HG02852 (cell line): ENCODE measurements around the gene EP300.
A peak's percentile ranks its signal among the peaks of the same experiment; 100 is the strongest.
"Not testable (repeated sequence)": the region's sequence is repeated elsewhere in the genome, so short reads cannot be mapped to it uniquely, and the experiment has no call there.

Experiments used
- ATAC-seq: cut with Tn5 transposase; IDR thresholded peaks from one replicate; pipeline ENCODE4 v1.9.1; 2021; ENCODE audit warnings: mild to moderate bottlenecking, moderate library complexity; ENCODE audit not compliant: unreplicated experiment

EP300 gene

DNA sequence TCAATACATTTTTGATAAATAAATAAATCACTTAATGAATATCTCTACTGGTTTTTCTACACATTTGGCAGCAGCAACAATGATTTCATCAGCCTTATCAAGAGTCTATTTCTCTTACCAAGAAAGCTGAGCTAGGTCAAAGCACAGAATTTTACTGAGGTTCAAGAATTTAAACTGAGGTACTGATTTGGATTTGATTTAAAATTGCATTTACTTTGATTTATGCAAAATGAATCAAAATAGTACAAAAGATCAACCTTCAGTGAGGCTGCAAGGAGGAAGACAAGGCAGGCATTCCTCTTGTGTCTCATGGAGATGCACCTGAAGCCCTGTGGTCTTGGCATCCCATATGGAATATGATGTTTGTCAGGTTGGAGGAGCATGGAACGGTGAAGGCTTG is 15.5 kb upstream of the EP300 start:
- no peak for ATAC-seq

DNA sequence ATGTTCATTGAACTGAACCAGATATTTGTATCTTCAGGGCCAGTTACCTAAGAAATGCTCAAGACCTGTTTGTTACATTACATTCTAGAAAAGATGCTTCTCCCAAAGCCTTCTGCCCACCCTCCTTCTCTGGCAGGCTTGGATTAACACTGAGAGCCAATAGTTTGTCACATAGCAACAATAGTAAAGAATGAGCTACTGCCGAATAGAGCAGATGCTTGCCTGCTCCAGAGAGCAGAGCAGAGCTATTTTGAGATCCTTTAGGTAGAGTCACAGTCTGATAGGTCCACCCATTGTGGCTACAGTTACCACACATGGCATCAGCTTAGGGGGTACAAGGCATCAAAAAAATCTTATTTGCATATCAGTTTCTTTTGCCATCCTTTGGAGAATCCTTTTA is 13.5 kb upstream of the EP300 start:
- no peak for ATAC-seq

DNA sequence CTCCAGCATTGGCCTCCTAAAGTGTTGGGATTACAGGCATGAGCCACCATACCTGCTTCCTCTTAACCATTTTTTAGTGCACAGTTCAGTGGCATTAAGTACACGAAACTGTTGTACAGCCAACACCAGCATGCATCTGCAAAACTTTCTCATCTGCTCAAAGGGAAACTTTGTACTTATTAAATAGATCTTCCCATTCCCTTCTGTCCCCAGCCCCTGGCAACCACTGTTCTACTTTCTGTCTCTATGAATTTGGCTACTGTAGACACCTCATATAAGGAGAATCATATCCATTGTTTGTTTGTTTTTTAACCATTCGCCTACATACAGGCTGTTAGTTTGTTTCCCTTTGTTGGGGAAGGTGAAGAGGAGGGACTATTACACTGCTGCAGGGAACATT is 6.5 kb upstream of the EP300 start:
- ATAC-seq, result no peak

DNA sequence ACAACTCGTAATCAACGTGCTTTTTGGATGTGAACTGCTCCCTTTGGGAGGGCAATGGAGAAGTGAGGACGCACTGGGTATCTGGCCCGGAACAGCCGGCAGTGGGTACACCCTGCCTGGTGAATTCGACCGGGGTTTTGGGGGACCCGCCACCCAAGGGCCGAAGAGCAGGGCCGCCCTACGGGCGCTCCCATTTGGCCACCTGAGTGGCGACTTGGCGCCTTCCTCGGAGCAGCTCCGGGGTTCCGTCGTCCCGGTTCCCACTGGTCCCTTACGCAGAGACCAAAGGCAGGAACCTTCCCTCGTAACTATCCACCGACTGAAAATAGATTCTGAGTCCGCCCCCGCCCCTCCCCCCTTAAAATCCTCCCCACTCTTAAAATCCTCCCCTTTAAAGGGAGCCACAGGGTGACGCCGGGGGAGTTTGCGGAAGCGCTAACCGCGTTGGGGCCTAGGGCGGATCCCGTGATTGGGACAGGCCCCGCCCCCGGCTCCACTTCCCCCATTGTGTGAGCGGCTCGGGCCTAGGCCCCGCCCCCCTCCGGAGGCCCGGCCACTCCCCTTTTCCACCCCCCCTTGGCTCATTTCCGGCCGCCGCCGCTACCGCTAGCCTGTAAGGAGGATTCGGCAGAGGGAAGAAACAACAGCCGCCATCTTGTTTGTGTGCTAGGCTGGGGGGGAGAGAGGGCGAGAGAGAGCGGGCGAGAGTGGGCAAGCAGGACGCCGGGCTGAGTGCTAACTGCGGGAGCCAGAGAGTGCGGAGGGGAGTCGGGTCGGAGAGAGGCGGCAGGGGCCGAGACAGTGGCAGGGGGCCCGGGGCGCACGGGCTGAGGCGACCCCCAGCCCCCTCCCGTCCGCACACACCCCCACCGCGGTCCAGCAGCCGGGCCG is 1.0 kb upstream of the EP300 start:
- peak; percentile 65 for ATAC-seq

DNA sequence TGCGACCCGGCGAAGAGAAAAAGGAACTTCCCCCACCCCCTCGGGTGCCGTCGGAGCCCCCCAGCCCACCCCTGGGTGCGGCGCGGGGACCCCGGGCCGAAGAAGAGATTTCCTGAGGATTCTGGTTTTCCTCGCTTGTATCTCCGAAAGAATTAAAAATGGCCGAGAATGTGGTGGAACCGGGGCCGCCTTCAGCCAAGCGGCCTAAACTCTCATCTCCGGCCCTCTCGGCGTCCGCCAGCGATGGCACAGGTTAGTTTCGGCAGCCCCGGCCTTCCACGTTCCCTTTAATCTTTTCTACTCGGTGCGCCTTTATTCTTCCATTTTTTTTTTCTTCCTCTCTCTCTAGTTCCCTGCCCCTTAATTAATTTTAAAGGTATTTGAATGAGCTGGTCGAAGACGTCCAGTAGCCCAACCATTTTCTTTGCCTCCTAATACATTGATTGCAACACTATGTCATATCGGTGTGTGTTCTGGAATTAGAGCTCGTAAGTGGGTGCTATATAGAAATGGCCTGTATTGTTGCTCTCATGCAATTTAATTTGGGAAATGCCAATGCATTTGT is 537 bp downstream of the EP300 start:
- no peak for ATAC-seq

DNA sequence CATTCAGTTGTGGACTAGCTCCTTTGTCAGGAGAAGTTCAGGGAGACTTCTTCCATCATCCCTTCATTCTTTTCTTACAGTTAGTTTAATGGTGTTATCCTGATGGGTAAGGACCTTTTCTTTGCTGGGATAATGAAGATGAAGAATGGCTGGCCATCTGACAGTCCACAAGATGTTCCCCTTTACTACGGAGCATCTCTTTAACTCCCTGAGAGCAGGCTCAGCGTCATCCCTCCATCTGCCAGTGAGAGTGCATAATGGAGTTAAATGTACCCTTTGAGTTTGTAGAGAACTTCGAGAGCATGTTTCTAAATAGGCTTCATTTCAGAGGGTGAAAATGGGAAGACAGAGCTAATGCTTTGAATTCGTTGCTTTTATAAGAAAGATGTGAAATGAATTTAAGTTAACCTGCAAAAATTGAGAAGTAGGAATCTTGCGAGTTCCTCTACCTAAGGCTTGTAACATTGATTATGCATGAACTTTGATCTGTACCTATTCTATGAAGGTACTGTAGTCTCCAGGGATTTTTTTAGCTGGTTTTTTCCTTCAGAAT is 1.7 kb downstream of the EP300 start:
- ATAC-seq, result no peak

DNA sequence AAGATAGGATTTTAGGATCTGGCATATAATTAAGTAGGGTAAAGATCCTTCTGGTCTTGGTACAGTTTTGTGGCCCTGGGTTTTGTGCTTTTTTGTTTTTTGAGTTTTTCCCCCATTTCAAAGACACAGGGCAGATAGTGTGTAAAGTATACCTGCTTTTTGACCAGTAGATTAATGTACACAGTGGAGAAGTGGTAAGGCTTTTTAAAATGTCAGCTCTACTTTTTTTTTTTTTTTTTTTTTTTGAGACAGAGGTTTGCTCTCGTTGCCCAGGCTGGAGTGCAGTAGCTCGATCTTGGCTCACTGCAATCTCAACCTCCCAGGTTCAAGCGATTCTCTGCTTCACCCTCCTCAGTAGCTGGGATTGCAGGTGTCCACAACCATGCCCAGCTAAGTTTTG is 4.0 kb downstream of the EP300 start:
- ATAC-seq, result no peak

DNA sequence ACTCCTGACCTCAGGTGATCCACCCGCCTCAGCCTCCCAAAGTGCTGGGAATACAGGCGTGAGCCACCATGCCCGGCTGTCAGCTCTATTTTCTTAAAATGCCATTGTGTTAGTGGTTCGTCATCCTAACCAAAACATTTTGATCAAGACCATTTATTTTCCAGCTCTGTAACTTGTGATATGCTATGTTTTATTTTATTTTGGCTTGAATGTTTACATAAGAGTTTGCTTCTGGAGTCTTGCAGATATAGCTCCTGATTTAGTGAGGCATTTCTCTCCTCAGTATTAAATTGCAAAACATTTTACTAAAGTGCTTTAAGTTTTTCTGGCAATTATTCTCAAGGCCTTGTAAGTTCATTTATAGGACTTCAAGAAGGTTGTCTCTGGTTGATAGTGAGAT is 4.4 kb downstream of the EP300 start:
- no peak for ATAC-seq

DNA sequence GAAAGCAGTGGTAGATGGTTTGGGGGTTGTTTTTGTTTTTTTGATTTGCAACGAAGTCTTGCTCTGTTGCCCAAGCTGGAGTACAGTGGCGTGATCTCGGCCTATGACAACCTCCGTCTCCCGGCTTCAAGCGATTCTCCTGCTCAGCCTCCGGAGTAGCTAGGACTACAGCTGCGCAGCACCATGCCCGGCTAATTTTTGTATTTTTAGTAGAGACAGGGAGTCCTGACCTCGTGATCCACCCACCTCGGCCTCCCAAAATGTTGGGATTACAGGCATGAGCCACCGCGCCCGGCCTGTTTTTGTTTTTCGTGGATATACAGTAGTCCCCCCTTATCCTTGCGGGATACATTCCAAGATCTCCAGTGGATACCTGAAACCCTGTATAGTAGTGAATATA is 6.6 kb downstream of the EP300 start:
- no peak for ATAC-seq

DNA sequence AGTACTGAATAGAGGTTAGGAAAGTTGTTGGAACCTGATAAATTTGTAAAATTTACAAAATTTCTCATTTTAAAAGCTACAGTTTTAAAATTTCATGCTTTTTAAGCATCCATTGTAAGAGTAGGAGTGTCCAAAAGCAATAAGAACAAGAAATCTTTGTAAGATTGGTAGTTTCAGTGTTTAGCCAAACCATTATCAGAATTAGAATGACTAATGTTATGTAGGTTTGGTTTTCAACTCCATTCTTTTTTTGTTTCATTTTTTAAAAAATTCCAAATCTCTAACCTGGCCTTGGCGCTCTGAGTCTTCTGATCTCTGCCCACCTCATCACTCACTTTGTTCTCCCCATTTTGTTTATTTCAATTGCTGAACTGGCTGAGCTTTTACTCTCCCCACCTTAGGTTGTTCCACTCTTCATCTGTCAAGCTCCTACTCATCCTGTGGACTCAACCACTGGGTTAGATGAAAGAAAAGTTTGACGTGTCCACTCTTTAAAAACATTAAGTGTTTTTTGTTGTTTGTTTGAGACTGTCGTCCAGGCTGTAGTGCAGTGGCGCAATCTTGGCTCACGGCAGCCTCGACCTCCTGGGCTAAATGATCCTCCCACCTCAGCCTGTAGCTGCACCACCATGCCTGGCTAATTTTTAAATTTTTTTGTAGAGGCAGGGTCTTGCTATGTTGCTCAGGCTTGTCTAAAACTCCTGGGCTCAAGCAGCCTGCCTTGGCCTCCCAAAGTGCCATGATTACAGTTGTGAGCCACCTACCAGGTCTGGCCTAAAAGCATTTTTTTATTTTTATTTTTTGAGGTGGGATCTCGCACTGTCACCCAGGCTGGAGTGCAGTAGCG is 14.0 kb downstream of the EP300 start:
- ATAC-seq, result no peak

DNA sequence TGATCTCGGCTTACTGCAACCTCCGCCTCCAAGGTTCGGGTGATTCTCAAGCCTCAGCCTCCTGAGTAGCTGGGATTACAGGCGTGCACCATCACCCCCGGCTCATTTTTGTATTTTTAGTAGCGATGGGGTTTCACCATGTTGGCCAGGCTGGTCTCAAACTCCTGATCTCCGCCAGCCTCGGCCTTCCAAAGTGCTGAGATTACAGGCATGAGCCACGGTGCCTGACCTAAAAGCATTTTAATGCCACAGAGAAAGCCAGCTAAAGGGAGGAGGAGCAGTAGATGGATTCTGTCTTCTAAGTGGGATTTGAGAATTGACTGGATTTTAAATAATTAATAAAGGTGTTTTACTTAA is 14.6 kb downstream of the EP300 start:
- not testable (repeated sequence) for ATAC-seq

DNA sequence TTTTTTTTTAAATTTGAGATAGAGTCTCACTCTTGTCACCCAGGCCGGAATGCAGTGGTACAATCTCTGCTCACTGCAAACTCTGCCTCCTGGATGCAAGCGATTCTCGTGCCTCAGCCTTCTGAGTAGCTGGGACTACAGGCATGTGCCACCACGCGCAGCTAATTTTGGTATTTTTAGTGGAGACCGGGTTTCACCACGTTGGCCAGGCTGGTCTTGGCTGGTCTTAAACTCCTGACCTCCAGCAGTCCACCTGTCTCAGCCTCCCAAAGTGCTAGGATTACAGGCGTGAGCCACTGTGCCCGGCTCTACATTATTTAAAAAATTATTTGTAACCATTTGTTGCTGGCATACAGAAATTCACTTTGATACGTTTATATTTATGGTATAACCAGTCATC is 18.6 kb downstream of the EP300 start:
- no peak for ATAC-seq

DNA sequence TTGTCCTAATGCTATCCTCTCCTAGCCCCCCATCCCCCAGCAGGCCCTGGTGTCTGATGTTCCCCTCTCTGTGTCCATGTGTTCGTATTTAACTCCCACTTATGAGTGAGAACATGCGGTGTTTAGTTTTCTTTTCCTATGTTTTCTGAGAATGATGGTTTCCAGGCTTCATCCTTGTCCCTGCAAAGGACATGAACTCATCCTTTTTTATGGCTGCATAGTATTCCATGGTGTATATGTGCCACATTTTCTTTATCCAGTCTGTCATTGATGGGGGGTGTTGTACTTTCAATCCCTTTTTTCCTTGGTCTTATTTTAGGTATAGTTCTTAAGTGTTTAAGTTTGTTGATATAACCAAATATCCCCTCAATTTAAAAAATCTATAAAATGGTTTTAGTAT is 23.9 kb downstream of the EP300 start:
- ATAC-seq, result no peak

DNA sequence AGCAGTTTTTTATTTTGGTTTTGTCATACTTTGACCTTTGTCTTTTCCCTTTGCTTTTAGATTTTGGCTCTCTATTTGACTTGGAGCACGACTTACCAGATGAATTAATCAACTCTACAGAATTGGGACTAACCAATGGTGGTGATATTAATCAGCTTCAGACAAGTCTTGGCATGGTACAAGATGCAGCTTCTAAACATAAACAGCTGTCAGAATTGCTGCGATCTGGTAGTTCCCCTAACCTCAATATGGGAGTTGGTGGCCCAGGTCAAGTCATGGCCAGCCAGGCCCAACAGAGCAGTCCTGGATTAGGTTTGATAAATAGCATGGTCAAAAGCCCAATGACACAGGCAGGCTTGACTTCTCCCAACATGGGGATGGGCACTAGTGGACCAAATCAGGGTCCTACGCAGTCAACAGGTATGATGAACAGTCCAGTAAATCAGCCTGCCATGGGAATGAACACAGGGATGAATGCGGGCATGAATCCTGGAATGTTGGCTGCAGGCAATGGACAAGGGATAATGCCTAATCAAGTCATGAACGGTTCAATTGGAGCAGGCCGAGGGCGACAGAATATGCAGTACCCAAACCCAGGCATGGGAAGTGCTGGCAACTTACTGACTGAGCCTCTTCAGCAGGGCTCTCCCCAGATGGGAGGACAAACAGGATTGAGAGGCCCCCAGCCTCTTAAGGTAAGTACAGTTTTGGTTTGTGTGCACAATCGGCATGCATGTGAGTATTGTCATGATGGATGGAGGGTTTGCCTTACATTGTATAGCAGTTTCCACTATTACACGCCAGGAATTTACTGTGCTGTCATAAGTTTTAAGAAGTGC is 25.0 kb downstream of the EP300 start:
- ATAC-seq, result no peak

DNA sequence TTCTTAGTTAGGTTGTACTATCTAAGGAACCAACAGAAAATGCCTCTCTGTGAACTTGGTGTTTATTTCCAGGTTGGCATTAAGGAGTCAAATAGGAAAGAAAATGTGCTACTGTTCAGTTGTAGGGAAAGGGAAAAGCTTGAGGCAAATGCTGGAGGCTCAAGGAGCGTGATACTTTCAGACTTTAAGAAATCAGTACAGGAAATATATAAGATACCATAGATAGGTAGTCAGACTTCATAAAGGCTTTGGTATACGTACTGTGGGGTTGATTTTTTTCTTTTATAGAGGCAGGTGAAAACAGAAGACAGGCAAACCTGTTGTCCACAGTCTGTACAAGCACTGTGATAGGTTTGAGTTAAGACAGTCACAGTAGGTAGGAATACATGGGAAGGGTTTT is 30.8 kb downstream of the EP300 start:
- ATAC-seq, result no peak

DNA sequence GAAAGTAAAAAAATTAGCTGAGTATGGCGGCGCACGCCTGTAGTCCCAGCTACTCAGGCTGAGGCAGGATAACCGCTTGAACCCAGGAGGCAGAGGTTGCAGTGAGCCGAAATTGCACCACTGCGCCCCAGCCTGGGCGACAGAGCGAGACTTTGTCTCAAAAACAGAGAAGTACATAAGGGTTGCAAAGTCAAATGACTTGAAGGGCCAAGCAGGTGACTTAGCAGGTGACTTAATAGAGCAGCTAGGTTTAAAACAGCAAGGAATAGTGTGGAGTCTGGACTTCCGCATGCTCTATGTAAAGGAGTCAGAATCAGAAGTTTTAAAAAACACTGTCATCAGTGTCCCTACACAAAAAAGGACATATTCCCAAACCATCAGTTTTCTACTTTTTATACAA is 31.7 kb downstream of the EP300 start:
- no peak for ATAC-seq

DNA sequence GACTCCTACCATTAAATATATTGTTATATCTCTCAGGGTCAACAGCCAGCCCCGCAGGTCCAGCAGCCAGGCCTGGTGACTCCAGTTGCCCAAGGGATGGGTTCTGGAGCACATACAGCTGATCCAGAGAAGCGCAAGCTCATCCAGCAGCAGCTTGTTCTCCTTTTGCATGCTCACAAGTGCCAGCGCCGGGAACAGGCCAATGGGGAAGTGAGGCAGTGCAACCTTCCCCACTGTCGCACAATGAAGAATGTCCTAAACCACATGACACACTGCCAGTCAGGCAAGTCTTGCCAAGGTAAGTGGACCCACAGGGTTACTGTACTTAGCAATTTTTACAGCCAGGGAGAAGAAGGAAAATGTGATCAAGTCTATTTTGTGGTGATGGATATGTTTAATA is 35.1 kb downstream of the EP300 start:
- no peak for ATAC-seq

DNA sequence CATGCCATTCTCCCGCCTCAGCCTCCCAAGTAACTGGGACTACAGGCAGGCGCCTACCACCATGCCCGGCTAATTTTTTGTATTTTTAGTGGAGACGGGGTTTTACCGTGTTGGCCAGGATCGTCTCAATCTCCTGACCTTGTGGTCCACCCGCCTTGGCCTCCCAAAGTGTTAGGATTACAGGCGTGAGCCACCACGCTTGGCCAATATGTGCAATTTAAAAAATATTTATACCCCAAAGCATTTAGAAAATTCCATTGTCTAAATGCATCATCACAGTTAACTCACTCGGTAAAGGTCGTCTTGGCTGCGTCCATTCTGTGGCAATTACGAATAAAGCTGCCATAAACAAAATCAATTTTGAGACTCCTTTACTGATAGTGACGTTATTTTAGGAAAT is 36.2 kb downstream of the EP300 start:
- ATAC-seq, result no peak

DNA sequence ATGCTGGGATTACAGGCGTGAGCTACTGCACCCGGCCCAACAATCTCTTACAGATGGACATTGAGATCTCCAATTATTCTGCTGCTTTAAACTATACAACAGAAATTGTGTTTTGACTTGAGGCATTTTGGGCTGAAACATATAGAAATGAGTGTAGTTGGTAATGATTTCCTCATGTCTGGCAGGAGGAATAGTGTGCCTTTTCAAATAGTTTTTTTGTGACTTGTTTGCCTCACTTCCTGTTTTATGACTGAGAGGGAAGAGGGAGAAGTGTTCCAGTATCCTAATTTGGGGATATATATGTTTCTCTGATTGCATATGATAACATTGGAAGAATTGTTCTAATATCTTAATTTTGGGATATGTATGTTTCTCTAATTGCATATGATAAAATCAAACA is 40.2 kb downstream of the EP300 start:
- no peak for ATAC-seq

DNA sequence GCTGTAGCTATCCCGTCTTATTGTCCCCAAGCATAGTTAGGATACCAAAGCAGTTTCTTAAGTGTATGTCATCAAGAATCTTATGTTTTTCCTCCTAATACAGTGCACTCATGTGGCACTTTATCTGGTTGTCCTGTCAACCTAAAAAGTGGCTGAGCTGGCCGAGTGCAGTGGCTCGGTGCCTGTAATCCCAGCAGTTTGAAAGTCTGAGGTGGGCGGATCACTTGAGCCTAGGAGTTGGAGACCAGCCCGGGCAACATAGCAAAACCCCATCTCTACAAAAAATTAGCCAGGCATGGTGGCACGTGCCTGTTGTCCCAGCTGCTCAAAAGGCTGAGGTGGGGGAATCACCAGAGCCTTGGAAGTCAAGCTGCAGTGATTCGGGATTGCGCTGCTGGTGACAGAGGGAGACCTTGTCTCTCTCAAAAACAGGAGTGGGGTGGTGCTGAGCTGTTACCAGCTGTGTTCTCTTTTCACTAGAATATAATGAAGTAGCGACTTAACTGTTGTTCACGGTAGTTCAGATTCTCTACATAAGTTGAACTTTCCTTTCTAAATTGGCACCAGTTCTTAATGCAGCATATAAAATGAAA is 48.1 kb downstream of the EP300 start:
- ATAC-seq, result no peak
